ENCODE measurements around the gene MYG1.
A peak's percentile ranks its signal among the peaks of the same experiment; 100 is the strongest.

Gene MYG1

GRCh38 chr12:53298164-53298563 is 1.3 kb upstream of the MYG1 start:
- peak; percentile 97 for DNase-seq (ENCODE audit: low read depth, low spot score)
- ChIA-PET POLR2A (interaction anchor here (0.8 to 2.9 kb wide), 3 partner anchors 23 to 219 kb away, joined by 4 to 19 read pairs (median 9); partner anchors contain the start of genes AAAS and SPRYD3), CTCF (interaction anchor here (0.9 to 22.9 kb wide), 13 partner anchors 9 to 235 kb away, joined by 3 to 659 read pairs (median 4); partner anchors contain the start of genes AAAS and ITGB7)
- TF ChIP-seq CTCF (IDR thresholded peaks at IDR 0.05; ENCODE audit: insufficient read depth, low read length, missing control alignments), result no peak
- H3K4me3 ChIP-seq (ENCODE audit: low read depth, low read length), result no peak overlapping the region; the same call in 1 of the 2 replicates

GRCh38 chr12:53299101-53299453 is 418 bp upstream of the MYG1 start:
- peak overlapping the region; percentile 93 for H3K4me3 ChIP-seq (ENCODE audit: low read depth, low read length)
- DNase-seq (ENCODE audit: low read depth, low spot score), result no peak
- CTCF ChIA-PET, result interaction anchor here (0.9 to 22.9 kb wide), 9 partner anchors 9 to 236 kb away, joined by 3 to 659 read pairs (median 4); partner anchors contain the start of genes AAAS and ITGB7
- POLR2A ChIA-PET, result interaction anchor here (0.6 to 2.9 kb wide), 6 partner anchors 20 to 83 kb away, joined by 3 to 19 read pairs (median 3); partner anchors contain the start of gene AAAS
- no peak for TF ChIP-seq CTCF (IDR thresholded peaks at IDR 0.05; ENCODE audit: insufficient read depth, low read length, missing control alignments)

- ChIA-PET POLR2A (interaction anchor here (0.7 to 2.9 kb wide), 6 partner anchors 21 to 84 kb away, joined by 3 to 19 read pairs (median 4); partner anchors contain the start of gene AAAS), CTCF (interaction anchor here (0.7 to 22.9 kb wide), 4 partner anchors 12 to 140 kb away, joined by 4 to 659 read pairs (median 62); partner anchors contain the start of genes AAAS and ITGB7)
- no peak for DNase-seq (ENCODE audit: low read depth, low spot score)
- TF ChIP-seq CTCF (IDR thresholded peaks at IDR 0.05; ENCODE audit: insufficient read depth, low read length, missing control alignments), result no peak
- H3K4me3 ChIP-seq (ENCODE audit: low read depth, low read length), result peak overlapping the region; percentile 93
Measured at GRCh38 chr12:53300187-53300586, 692 bp downstream of the MYG1 start.

- ChIA-PET POLR2A (no interaction called here), CTCF (interaction anchor here (1.8 to 22.9 kb wide), 4 partner anchors 15 to 94 kb away, joined by 4 to 659 read pairs (median 62); partner anchors contain the start of genes AAAS and ITGB7)
- TF ChIP-seq CTCF (IDR thresholded peaks at IDR 0.05; ENCODE audit: insufficient read depth, low read length, missing control alignments), result no peak
- DNase-seq (ENCODE audit: low read depth, low spot score), result no peak
- H3K4me3 ChIP-seq (ENCODE audit: low read depth, low read length), result no peak overlapping the region
Measured at GRCh38 chr12:53302903-53303302, 3.4 kb downstream of the MYG1 start.

- H3K4me3 ChIP-seq (ENCODE audit: low read depth, low read length), result no peak overlapping the region
- DNase-seq (ENCODE audit: low read depth, low spot score), result no peak
- no peak for TF ChIP-seq CTCF (IDR thresholded peaks at IDR 0.05; ENCODE audit: insufficient read depth, low read length, missing control alignments)
- CTCF ChIA-PET, result interaction anchor here (1.6 kb wide), 1 partner anchor 95 kb away, joined by 6 read pairs; no protein-coding TSS in a partner anchor
- POLR2A ChIA-PET, result no interaction called here
Measured at GRCh38 chr12:53306826-53307225, 7.3 kb downstream of the MYG1 start.

GRCh38 chr12:53308276-53308675 is 8.8 kb downstream of the MYG1 start:
- CTCF ChIA-PET, result interaction anchor here (1.0 to 9.2 kb wide), 3 partner anchors 9 to 14 kb away, joined by 3 to 102 read pairs (median 3); partner anchors contain the start of gene AAAS
- TF ChIP-seq CTCF (IDR thresholded peaks at IDR 0.05; ENCODE audit: insufficient read depth, low read length, missing control alignments), result no peak
- POLR2A ChIA-PET, result interaction anchor here (0.8 kb wide), 1 partner anchor 13 kb away, joined by 3 read pairs; the partner anchor contains the start of gene AAAS
- no peak for DNase-seq (ENCODE audit: low read depth, low spot score)
- H3K4me3 ChIP-seq (ENCODE audit: low read depth, low read length), result no peak overlapping the region

Measured in AG04449 (cell line).